H9 (cell line): ENCODE data around the gene BRD8. TPM values are rescaled to one million over a fixed set of nuclear protein-coding genes. Genes with fewer than 3 reads are reported as not detected.

Experiments
- DNase-seq: peaks from one replicate; pipeline ENCODE4 v3.0.0-alpha.2; 2017
- H2AFZ ChIP-seq: one replicate; pipeline ENCODE4 v1.6.1; 2013; ENCODE audit warnings: mild to moderate bottlenecking, low read length, control low read depth, moderate library complexity
- H2AK5ac ChIP-seq: 2 replicates; pipeline ENCODE4 v1.6.1; 2013; ENCODE audit warnings: low read length, control low read depth, mixed read lengths; ENCODE audit not compliant: insufficient read length
- H2BK120ac ChIP-seq: one replicate; pipeline ENCODE4 v1.6.1; 2013; ENCODE audit warnings: low read depth, mild to moderate bottlenecking, low read length, control low read depth, inconsistent platforms; ENCODE audit not compliant: poor library complexity, severe bottlenecking
- H2BK12ac ChIP-seq: 2 replicates; pipeline ENCODE4 v1.6.1; 2013; ENCODE audit warnings: low read length, control low read depth, mixed read lengths, low read depth; ENCODE audit not compliant: insufficient read length
- H2BK15ac ChIP-seq: 2 replicates; pipeline ENCODE4 v1.6.1; 2013; ENCODE audit warnings: low read depth, low read length, control low read depth
- H2BK20ac ChIP-seq: one replicate; pipeline ENCODE4 v1.6.1; 2013; ENCODE audit warnings: low read depth, mild to moderate bottlenecking, low read length, control low read depth, inconsistent platforms; ENCODE audit not compliant: poor library complexity, severe bottlenecking
- H2BK5ac ChIP-seq: 2 replicates; pipeline ENCODE4 v1.6.1; 2013; ENCODE audit warnings: low read length, control low read depth, mixed read lengths; ENCODE audit not compliant: insufficient read length
- H3K14ac ChIP-seq: 2 replicates; pipeline ENCODE4 v1.6.1; 2013; ENCODE audit warnings: low read length, control low read depth; ENCODE audit not compliant: insufficient read depth
- H3K18ac ChIP-seq: 2 replicates; pipeline ENCODE4 v1.6.1; 2013; ENCODE audit warnings: low read depth, mild to moderate bottlenecking, mixed read lengths, low read length, control low read depth; ENCODE audit not compliant: insufficient read length
- H3K23ac ChIP-seq: 2 replicates; pipeline ENCODE4 v1.6.1; 2013; ENCODE audit warnings: low read length, control low read depth, mixed read lengths, low read depth; ENCODE audit not compliant: insufficient read length
- H3K23me2 ChIP-seq: 2 replicates; pipeline ENCODE4 v1.6.1; 2013; ENCODE audit warnings: low read depth, mild to moderate bottlenecking, mixed read lengths, low read length, control low read depth; ENCODE audit not compliant: insufficient read length, poor library complexity, severe bottlenecking
- H3K27ac ChIP-seq: 2 replicates; pipeline ENCODE4 v1.5.1; 2013; ENCODE audit warnings: low read length, control low read depth, mixed read lengths, low read depth; ENCODE audit not compliant: insufficient read length
- H3K27me3 ChIP-seq: 2 replicates; pipeline ENCODE4 v1.6.1; 2013; ENCODE audit warnings: low read length, control low read depth, inconsistent platforms; ENCODE audit not compliant: insufficient read depth
- H3K4ac ChIP-seq: 2 replicates; pipeline ENCODE4 v1.6.1; 2013; ENCODE audit warnings: low read depth, mild to moderate bottlenecking, control low read depth, inconsistent platforms, low read length, moderate library complexity
- H3K4me1 ChIP-seq: 2 replicates; pipeline ENCODE4 v1.6.1; 2013; ENCODE audit warnings: low read length, control low read depth, inconsistent platforms; ENCODE audit not compliant: insufficient read depth
- H3K4me2 ChIP-seq: 2 replicates; pipeline ENCODE4 v1.6.1; 2013; ENCODE audit warnings: low read length, control low read depth, mixed read lengths; ENCODE audit not compliant: insufficient read length, insufficient read depth
- H3K56ac ChIP-seq: 2 replicates; pipeline ENCODE4 v1.6.1; 2013; ENCODE audit warnings: low read depth, mild to moderate bottlenecking, mixed read lengths, low read length, control low read depth; ENCODE audit not compliant: insufficient read length
- H3K79me1 ChIP-seq: 2 replicates; pipeline ENCODE4 v1.6.1; 2013; ENCODE audit warnings: low read depth, mild to moderate bottlenecking, moderate library complexity, low read length, control low read depth, inconsistent platforms; ENCODE audit not compliant: insufficient read depth, poor library complexity, severe bottlenecking
- H3K79me2 ChIP-seq: 2 replicates; pipeline ENCODE4 v1.6.1; 2013; ENCODE audit warnings: low read length, control low read depth, inconsistent platforms; ENCODE audit not compliant: insufficient read depth
- H3K9ac ChIP-seq: 2 replicates; pipeline ENCODE4 v1.6.1; 2013; ENCODE audit warnings: low read length, control low read depth, mixed read lengths; ENCODE audit not compliant: insufficient read length; ENCODE audit errors: extremely low read depth
- H3K9me3 ChIP-seq: one replicate; pipeline ENCODE4 v1.6.1; 2013; ENCODE audit warnings: low read depth, low read length, inconsistent platforms; ENCODE audit not compliant: control insufficient read depth
- H3T11ph ChIP-seq: one replicate; pipeline ENCODE4 v1.6.1; 2013; ENCODE audit warnings: mild to moderate bottlenecking, low read length, control low read depth, inconsistent platforms
- H4K20me1 ChIP-seq: one replicate; pipeline ENCODE4 v1.6.1; 2013; ENCODE audit not compliant: control insufficient read depth, insufficient read length, insufficient read depth
- H4K5ac ChIP-seq: 2 replicates; pipeline ENCODE4 v1.6.1; 2013; ENCODE audit warnings: low read depth, mild to moderate bottlenecking, mixed read lengths, low read length, control low read depth; ENCODE audit not compliant: insufficient read length
- H4K8ac ChIP-seq: replicated peaks from 2 replicates; pipeline ENCODE4 v1.6.1; 2013; ENCODE audit warnings: low read length, control low read depth, mixed read lengths, low read depth; ENCODE audit not compliant: insufficient read length
- H4K91ac ChIP-seq: 2 replicates; pipeline ENCODE4 v1.6.1; 2013; ENCODE audit warnings: low read depth, mild to moderate bottlenecking, moderate library complexity, mixed read lengths, low read length, control low read depth; ENCODE audit not compliant: insufficient read length
- H3K27ac Mint-ChIP-seq, 3 experiments: 2 replicates in 2 of 3; 3 replicates in 1 of 3; pipeline ENCODE4 v1.8.0; 2020 to 2021; ENCODE audit warnings: mixed read lengths in 3 of 3, mild to moderate bottlenecking in 1 of 3, moderate library complexity in 1 of 3
- H3K27me3 Mint-ChIP-seq: 2 replicates; pipeline ENCODE4 v1.8.0; 2021; ENCODE audit warnings: low read depth, mild to moderate bottlenecking, moderate library complexity, mixed read lengths
- H3K36me3 Mint-ChIP-seq, 3 experiments: 2 replicates in 2 of 3; 3 replicates in 1 of 3; pipeline ENCODE4 v1.8.0; 2020 to 2021; ENCODE audit warnings: low read depth in 3 of 3, mixed read lengths in 3 of 3; ENCODE audit not compliant: insufficient read depth in 1 of 3
- H3K4me1 Mint-ChIP-seq, 2 experiments: 2 replicates each; pipeline ENCODE4 v1.8.0; 2020; ENCODE audit warnings: mixed read lengths in 2 of 2
- H3K4me3 Mint-ChIP-seq, 2 experiments: 2 replicates in 1 of 2; 3 replicates in 1 of 2; pipeline ENCODE4 v1.8.0; 2020 to 2021; ENCODE audit warnings: mild to moderate bottlenecking in 2 of 2, mixed read lengths in 2 of 2, moderate library complexity in 1 of 2
- H3K9me3 Mint-ChIP-seq, 2 experiments: 2 replicates in 1 of 2; 3 replicates in 1 of 2; pipeline ENCODE4 v1.8.0; 2020; ENCODE audit warnings: mild to moderate bottlenecking in 2 of 2, mixed read lengths in 2 of 2, moderate library complexity in 1 of 2
- WGBS: extraction: QIAGEN DNeasy Blood & Tissue Kit; methylation state at CpG from one replicate; pipeline ENCODE4 v1.1.7; 2013; ENCODE audit warnings: missing lambda C conversion rate, low lambda C conversion rate, mixed read lengths; ENCODE audit not compliant: insufficient read length; ENCODE audit errors: extremely low coverage; 5-methylcytosine and 5-hydroxymethylcytosine counted together
- total RNA-seq: library from RNA; stranded (reverse); gene quantifications from 2 replicates; pipeline ENCODE4 v1.2.1, GENCODE V29; 2021
- TF ChIP-seq, protein P1 (sequence below): fragments of 200-600 bp; sonication (generic); conservative IDR thresholded peaks from 3 replicates; pipeline ENCODE4 v1.8.0; 2021; ENCODE audit warnings: antibody characterized with exemption, mild to moderate bottlenecking

BRD8 gene
- total RNA-seq, 1 experiment from 2014 or later: 67.9 TPM

DNA sequence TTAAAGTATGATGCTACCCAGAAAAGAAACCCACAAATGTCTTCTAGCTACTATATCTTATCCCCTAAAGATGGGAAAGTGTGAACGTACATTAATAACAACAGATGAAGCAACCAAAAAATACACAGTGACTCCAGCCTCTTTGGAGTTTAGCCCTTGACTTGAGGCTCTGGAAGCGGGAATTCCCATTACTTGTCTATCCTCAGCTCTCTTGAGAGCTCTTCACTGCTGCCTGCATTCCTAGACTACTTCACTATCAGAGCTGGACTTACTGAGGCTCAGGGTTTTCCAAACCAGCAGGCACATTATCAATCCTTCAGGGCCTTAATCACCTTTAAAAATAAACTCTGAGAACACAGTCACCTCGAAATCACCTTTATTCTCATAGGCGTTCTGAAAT is 38.2 kb downstream of the BRD8 start:
- H3K27me3 ChIP-seq: no peaks in the 10 kb centered on the region; the same call in 1 of the 2 replicates
- Mint-ChIP-seq H3K4me3 (no peak overlapping the region), H3K27ac (no peak overlapping the region), H3K27me3 (peaks cover 6% of the 10 kb centered on the region), H3K4me1 (peaks cover 6% of the 10 kb centered on the region in 2 experiments), H3K36me3 (no peaks in the 10 kb centered on the region), H3K9me3 (0 out of 5 replicates have a peak, but pooled peaks cover 0 to 3% of the 10 kb centered on the region in 2 experiments)
- H3K27ac ChIP-seq: no peak overlapping the region
- DNase-seq: no peak
- no CpG with 5 or more reads among the region's 4 CpGs for WGBS
- no peak overlapping the region for H3K4me2 ChIP-seq
- no peak overlapping the region for H3K23ac ChIP-seq
- no peak overlapping the region for H2BK12ac ChIP-seq
- peaks cover 5% of the 10 kb centered on the region for H3K23me2 ChIP-seq
- no peak overlapping the region for H2AFZ ChIP-seq
- TF ChIP-seq, protein P1, sequence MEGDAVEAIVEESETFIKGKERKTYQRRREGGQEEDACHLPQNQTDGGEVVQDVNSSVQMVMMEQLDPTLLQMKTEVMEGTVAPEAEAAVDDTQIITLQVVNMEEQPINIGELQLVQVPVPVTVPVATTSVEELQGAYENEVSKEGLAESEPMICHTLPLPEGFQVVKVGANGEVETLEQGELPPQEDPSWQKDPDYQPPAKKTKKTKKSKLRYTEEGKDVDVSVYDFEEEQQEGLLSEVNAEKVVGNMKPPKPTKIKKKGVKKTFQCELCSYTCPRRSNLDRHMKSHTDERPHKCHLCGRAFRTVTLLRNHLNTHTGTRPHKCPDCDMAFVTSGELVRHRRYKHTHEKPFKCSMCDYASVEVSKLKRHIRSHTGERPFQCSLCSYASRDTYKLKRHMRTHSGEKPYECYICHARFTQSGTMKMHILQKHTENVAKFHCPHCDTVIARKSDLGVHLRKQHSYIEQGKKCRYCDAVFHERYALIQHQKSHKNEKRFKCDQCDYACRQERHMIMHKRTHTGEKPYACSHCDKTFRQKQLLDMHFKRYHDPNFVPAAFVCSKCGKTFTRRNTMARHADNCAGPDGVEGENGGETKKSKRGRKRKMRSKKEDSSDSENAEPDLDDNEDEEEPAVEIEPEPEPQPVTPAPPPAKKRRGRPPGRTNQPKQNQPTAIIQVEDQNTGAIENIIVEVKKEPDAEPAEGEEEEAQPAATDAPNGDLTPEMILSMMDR: no peak
- no peak overlapping the region for H3T11ph ChIP-seq
- H3K79me2 ChIP-seq: no peaks in the 10 kb centered on the region
- H2BK15ac ChIP-seq: no peak overlapping the region
- H3K9me3 ChIP-seq: no peaks in the 10 kb centered on the region
- no peak overlapping the region for H4K5ac ChIP-seq
- H3K9ac ChIP-seq: no peak overlapping the region
- no peaks in the 10 kb centered on the region for H3K79me1 ChIP-seq
- no peak overlapping the region for H4K91ac ChIP-seq
- H4K8ac ChIP-seq: no peak overlapping the region
- H3K14ac ChIP-seq: no peak overlapping the region
- H3K4ac ChIP-seq: no peak overlapping the region
- H2BK20ac ChIP-seq: no peak overlapping the region
- no peak overlapping the region for H3K56ac ChIP-seq
- H2BK5ac ChIP-seq: no peak overlapping the region
- H4K20me1 ChIP-seq: no peaks in the 10 kb centered on the region
- no peak overlapping the region for H3K18ac ChIP-seq
- H2AK5ac ChIP-seq: no peak overlapping the region
- no peak overlapping the region for H2BK120ac ChIP-seq
- no peaks in the 10 kb centered on the region for H3K4me1 ChIP-seq
